ENCODE results near the gene KIFBP.

The KIFBP gene

DNA sequence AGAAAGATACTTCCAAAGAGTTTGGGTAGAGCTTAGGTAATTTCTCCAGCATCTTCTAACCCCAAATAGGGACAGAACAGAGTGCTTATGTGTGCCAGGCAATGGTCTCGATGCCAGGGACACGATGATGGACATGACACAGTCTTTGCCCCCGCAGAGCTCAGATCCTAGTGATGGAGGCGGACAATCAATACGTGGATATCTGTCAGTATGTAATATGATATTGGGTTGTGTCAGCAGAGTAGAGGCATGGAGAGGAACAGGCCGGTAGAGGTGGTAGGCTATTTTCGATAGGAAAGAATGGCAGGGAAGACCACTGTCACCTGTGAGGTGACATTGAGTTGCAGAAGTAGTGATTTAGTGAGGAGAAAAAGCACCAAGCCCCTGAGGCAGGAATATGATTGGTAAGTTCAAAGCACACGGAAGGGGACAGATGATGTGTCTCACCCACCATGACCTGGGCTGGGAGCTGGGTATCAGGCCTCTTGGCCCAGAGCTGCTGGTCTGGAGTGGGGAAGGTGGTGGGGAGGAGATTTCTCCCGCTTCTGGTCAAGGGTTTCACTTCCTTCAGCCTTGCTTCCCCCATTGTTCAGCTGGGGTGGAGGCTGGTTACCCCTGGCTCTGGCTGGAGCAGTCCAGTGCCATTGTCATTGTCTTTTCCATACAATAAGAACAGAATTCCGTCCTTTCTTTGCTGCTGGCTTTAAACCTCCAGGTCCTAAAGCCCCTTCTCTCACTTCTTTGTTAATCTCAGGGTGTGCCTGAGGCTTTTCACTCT is 63.3 kb downstream of the KIFBP start:
- no peak for DNase-seq

DNA sequence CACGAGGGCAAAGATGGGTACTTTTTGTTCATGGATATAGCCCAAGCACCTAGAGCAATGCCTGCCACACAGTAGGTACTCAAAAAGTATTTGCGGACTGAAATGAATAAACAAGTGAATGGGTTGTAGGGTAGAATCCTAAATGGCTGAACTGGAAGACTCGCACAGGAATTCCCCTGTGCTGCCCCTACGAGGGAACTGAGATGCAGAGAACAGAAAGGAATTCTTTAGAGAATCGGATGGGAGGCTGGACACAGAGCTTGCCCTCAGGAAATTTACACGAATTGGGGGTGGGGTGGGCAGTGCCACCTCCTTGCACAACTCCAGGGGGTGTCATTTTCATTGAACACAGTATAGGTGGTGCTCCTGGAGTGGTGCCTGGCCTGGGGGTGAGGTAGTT is 64.1 kb downstream of the KIFBP start:
- DNase-seq = no peak

DNA sequence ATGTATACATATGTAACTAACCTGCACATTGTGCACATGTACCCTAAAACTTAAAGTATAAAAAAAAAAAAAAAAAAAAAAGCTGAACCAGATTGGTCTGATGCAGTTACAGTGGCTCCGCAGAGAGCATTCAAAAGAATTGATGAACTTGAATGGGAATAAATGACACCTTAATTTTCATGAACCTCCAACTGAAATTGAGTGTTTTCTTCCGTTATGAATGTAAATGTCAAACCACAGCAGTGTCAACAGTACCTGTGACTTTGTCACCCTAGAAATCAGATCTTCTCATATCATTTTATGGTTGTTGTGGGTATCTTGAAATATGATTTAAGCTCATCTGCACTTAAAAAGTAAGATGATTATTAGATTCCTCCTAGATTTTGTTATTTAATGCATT is 66.6 kb downstream of the KIFBP start:
- no peak for DNase-seq

DNA sequence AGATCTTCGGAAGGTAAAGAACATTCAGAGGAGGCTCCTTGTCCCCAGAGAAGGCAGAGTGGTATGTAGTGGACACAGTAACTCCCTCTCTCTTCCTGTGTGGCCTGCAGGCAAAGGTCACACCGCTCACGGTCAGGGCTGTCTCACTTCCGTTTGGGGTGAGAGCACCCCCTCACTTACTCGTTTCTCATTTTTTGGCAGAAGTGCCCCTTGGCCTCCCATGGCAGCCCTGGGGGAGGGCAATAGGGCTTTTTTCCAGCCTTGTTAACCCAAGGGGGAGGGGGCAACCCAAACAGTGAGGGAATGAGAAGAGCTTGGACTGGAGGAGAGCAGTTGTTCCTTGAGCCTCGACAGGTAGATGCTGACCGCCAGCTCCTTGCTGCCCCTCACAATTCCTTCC is 67.5 kb downstream of the KIFBP start:
- no peak for DNase-seq

DNA sequence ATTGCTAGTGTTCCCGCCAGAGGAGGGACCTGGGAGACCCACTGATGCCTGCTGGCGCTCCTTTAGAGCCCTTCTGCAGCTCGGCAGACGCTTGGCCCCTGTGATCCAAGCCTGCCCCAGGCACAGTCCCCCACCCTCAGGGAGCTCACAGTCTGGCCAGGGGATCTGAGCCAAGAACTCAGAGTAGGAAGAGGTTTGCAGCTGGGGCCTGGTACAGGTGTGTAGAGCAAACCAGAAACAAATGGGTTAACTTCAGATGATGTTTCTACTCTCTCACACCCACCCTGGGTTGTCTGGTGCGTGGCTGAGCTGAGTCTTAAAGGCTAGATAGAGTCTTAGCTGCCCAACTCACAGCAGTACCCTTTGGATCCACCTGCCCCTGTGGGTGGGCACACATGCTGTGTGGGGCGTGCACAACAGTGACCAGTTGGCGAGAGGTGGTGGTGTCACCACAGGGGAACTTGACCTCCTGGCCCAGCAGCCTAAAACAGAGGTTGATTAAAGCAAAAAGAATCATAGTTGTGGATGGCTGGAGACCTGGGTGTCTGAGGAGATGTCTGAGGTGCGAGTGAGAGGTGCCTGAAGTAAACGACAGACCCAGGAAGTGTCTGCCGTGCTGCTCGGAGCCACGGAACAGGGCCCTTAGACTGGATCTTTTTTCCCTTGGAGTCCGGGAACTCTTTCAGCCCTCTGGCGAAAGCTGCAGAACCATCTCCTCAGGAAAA is 68.1 kb downstream of the KIFBP start:
- no peak for DNase-seq

DNA sequence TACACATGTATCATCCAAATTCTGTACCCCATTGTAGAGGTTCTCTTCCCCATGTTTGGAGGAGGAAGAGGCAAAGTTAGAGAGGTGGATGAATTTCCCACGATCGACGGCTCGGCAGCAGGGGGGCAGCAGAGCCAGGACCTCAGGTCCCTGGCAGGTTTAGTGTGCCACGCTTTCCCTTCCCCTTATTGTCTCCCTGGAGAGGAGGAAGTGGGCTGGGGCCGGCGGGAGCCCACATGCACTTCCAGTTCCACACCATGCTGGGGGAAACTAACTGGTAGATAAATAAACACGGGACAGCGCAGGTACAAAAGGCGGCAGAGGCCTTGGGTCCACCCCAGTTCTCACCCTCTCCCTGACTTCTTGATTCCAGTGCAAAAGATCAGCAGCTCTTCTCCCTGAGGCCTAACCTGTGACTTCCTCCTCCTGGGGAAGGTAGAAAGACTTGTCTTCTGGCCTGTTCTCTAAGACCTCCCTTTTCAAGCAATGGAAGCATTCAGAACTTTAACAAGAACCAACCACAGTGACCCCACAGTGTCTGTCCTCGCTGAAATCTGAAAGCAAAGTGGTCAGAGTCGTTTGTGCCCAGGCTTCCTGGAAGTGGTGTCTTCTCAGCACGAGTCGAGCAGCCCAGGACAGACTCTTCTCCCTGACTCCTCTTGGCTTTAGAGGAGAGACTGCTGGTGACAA is 68.8 kb downstream of the KIFBP start:
- DNase-seq = no peak

DNA sequence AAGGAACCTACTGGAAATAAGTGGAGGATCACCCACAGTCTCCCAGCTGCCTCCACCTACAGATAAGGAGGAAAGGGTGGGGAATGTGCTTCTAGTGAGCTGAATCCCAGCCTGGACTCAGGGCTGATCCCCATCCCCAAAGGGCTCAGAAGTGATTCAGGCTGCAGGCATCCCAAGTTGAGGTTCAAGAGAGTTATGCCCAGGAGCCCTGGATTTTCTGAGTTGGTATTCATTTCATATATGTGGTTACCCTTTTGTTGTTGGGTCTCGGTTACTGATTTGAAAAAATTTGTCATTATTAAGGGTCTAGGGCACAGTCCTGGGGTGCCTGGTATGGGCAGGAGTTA is 69.3 kb downstream of the KIFBP start:
- DNase-seq = no peak

DNA sequence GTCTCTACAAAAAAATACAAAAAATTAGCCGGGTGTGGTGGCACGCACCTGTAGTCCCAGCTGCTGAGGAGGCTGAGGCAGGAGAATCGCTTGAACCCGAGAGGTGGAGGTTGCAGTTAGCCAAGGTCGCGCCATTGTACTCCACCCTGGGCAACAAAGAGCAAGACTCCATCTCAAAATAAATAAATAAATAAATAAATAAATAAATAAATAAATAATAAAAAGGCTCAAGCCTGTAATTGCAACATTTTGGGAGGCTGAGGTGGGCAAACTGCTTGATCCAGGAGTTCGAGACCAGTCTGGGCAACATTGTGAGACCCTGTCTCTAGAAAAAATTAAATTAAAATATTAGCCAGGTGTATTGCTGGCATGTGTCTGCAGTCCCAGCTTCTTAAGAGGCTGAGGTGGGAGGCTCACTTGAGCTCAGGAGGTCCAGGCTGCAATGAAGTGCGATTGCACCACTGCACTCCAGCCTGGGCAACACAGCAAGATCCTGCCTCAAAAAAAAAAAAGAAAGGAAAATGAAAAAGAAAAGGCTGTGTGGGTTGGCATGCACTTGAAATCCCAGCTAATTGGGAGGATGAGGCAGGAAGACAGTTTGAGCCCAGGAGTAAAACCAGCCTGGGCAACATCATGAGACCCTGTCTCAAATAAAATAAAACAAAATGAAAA is 71.7 kb downstream of the KIFBP start:
- DNase-seq = no peak

DNA sequence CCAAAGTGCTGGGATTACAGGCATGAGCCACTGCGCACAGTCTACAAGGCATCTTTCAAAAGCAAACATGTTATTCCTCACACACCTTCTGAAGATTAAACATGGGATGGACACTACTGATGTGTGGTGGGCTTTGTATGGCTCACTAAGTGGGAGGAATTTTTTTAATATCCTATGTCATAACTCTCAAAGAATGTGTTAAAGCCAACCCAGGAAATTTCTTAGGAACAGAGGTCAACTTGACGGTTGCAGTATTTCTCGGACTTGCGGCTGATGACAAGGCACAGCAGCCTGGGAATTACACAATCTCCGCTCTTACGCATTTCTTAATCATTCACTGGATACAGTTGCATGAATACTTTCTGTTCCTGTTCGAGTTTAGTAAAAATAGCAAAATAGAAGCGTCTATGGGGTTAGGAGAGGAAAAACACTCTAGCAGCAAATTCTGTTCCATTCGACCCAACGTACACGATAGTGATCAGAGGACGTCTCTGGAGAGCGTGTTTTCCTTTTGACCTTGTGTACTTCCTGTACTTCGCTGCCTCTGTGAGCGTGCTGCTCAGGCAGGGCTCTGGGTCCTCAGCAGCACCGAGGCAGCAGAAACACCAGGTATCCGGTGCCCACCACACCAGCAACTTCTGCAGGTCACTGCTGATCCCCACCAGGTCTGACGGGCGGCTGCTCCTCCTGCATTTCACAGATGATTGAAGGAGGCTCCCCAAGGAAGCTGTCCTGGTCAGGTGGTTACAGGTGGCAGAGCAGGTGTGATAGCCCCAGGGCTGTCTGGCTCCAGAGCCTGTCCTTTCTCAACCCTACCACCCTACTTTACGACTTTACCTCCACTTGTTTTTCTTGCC is 72.9 kb downstream of the KIFBP start:
- DNase-seq = no peak

DNA sequence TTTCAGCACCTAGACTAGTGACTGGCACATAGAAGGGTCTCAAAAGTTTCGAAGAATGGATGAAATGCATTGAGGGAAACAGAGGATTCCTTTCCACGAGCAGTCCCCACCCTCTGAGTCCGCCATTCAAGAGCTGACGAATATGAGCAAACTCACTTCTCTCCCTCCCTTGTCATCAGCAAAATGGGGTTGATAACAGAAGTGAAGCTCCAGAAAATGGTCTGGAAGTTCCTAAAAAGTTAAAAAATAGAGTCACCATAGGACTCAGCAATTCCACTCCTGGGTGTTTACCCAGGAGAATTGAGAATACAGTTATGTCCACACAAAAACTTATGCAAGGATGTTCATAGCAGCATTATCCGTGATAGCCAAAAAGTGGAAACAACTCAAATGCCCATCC is 74.3 kb downstream of the KIFBP start:
- no peak for DNase-seq

DNA sequence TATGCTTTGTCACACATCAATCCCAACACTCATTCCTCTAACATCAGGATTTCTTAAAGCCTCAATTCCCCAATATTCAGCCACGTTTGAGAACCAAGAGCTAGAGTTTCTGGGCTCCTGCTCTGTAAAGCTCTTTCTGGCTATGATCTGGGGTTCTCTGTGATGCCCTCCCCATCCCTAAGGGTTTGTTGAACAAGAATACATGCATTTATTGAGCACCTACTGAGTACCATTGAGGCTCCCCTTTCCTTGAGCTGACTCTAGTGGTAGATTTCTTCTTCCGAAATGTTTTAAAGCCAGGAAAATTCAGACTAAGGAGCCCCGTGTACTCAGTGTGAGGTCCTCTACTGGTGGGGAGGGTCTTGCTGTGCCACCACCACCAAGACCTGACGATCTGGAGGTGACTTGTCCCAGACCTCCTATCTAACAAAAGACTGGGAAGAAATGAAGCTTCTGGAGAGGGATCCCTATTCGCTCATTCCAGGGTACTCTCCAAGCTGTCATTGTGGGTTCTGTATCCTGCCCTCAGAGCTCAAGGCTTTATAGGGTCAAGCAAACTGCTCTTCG is 76.2 kb downstream of the KIFBP start:
- DNase-seq = no peak

DNA sequence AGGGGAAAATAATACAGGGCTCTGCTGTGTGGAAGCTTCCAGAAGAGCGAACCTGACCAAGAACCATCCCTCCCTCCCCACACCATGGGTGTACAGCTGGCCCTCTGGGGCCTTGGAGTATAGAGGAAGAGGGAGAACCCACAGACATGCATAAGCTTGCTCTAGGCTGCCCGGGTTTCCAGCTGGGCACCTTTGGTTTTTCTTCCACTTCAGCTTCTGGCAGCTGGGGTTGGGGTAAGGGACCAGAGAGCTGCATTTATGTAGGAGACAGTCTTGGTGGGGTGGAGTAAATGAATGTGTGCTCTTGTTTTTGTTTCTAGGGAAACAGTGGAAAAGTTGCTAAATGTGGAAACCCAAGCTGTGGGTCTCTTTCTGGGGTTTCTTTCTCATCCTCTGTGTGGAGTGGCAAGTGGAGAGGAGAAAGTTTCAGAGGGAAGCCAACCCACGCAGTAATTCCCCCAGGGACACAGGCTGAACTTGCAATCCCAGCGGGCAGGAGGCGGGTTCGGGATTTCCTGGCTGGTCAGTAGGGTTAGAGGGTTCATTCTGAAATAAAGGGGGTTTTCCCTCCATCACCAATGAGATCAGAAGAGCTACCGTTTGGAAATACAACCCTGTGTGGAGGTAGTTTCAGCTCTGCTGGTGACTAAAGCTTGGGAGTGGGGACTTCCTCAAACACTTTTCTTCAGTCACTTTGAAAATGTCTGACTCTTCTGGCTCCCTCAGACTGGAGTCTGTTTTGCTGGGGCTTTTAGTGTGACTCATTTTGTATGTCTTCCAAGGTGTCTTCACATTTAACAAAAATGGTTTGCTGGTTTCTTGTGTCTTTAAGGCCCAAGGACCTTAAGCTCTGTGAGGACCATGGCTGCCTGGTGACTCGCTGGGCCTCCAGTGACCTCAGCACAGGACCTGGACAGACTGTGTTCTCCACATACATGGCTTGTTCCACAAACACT is 77.1 kb downstream of the KIFBP start:
- DNase-seq = no peak

Data from GOT3 (cell line).